SK-N-SH treated with all-trans-retinoic acid at 6 μM for 48 hours (cell line): ENCODE measurements around the gene MFN2.
"Not testable (repeated sequence)": the region's sequence is repeated elsewhere in the genome, so short reads cannot be mapped to it uniquely, and the experiment has no call there.

Source experiments
- ATAC-seq: fragments of 200-7000 bp; cut with Tn5 transposase; 3 replicates; pipeline ENCODE4 v1.9.1; 2020; ENCODE audit warnings: mild to moderate bottlenecking, moderate library complexity
- ARNTL ChIP-seq: fragments of 450-650 bp; formaldehyde crosslinking; IDR thresholded peaks from 2 replicates; pipeline ENCODE4 v1.5.0; 2020; ENCODE audit warnings: low read depth, mild to moderate bottlenecking, moderate library complexity, borderline replicate concordance
- BACH2 ChIP-seq: fragments of 250-450 bp; sonication (Bioruptor Pico); IDR thresholded peaks from 2 replicates; pipeline ENCODE4 v1.9.0; 2021; ENCODE audit warnings: mild to moderate bottlenecking, borderline replicate concordance
- CSDC2 ChIP-seq: fragments of 250-450 bp; sonication (Bioruptor Pico); IDR thresholded peaks from 2 replicates; pipeline ENCODE4 v1.5.0; 2020; ENCODE audit warnings: mild to moderate bottlenecking, moderate library complexity
- CSRNP3 ChIP-seq: fragments of 250-450 bp; sonication (Bioruptor Pico); IDR thresholded peaks from 2 replicates; pipeline ENCODE4 v1.5.1; 2021; ENCODE audit warnings: mild to moderate bottlenecking, moderate library complexity
- ESRRG ChIP-seq: fragments of 250-450 bp; sonication (Bioruptor Pico); IDR thresholded peaks from 2 replicates; pipeline ENCODE4 v1.6.1; 2021; ENCODE audit warnings: mild to moderate bottlenecking
- GLIS3 ChIP-seq: fragments of 250-450 bp; sonication (Bioruptor Pico); IDR thresholded peaks from 2 replicates; pipeline ENCODE4 v1.5.0; 2020; ENCODE audit warnings: mild to moderate bottlenecking, moderate library complexity
- ISL1 ChIP-seq: fragments of 250-450 bp; sonication (Bioruptor Pico); IDR thresholded peaks from 2 replicates; pipeline ENCODE4 v2.1.2; 2022; ENCODE audit warnings: mild to moderate bottlenecking, moderate library complexity
- OSR1 ChIP-seq: fragments of 250-450 bp; sonication (Bioruptor Pico); IDR thresholded peaks from 2 replicates; pipeline ENCODE4 v1.8.0; 2022; ENCODE audit warnings: moderate library complexity, mild to moderate bottlenecking, inconsistent platforms
- POU6F1 ChIP-seq: fragments of 250-450 bp; sonication (Bioruptor Pico); IDR thresholded peaks from 2 replicates; pipeline ENCODE4 v1.8.0; 2021; ENCODE audit warnings: low read depth, mild to moderate bottlenecking, moderate library complexity, borderline replicate concordance
- PPARA ChIP-seq: fragments of 250-450 bp; sonication (Bioruptor Pico); IDR thresholded peaks from 2 replicates; pipeline ENCODE4 v1.5.0; 2020; ENCODE audit warnings: mild to moderate bottlenecking, borderline replicate concordance
- RARB ChIP-seq: fragments of 250-450 bp; sonication (Bioruptor Pico); IDR thresholded peaks from 2 replicates; pipeline ENCODE4 v1.8.0; 2021; ENCODE audit warnings: mild to moderate bottlenecking, moderate library complexity
- SNAI2 ChIP-seq: fragments of 250-450 bp; sonication (Bioruptor Pico); IDR thresholded peaks from 2 replicates; pipeline ENCODE4 v1.5.0; 2020; ENCODE audit warnings: mild to moderate bottlenecking, moderate library complexity
- TCF4 ChIP-seq: fragments of 250-450 bp; sonication (Bioruptor Pico); IDR thresholded peaks from 2 replicates; pipeline ENCODE4 v1.8.0; 2021; ENCODE audit warnings: mild to moderate bottlenecking, moderate library complexity, borderline replicate concordance
- TOX ChIP-seq: fragments of 250-450 bp; sonication (Bioruptor Pico); IDR thresholded peaks from 2 replicates; pipeline ENCODE4 v1.8.0; 2021; ENCODE audit warnings: mild to moderate bottlenecking, moderate library complexity, borderline replicate concordance
- ZC3H10 ChIP-seq: fragments of 250-450 bp; sonication (Bioruptor Pico); IDR thresholded peaks from 2 replicates; pipeline ENCODE4 v1.5.1; 2021; ENCODE audit warnings: mild to moderate bottlenecking, moderate library complexity
- ZFP3 ChIP-seq: fragments of 250-450 bp; sonication (Bioruptor Pico); IDR thresholded peaks from 2 replicates; pipeline ENCODE4 v1.5.0; 2020; ENCODE audit warnings: mild to moderate bottlenecking, moderate library complexity
- ZFP30 ChIP-seq: fragments of 450-650 bp; formaldehyde crosslinking; IDR thresholded peaks from 2 replicates; pipeline ENCODE4 v1.5.0; 2022; ENCODE audit warnings: mild to moderate bottlenecking, moderate library complexity
- ZNF565 ChIP-seq: fragments of 450-650 bp; formaldehyde crosslinking; conservative IDR thresholded peaks from 2 replicates; pipeline ENCODE4 v1.5.0; 2020; ENCODE audit warnings: low read depth, mild to moderate bottlenecking, moderate library complexity
- ZNF70 ChIP-seq: fragments of 450-650 bp; formaldehyde crosslinking; IDR thresholded peaks from 2 replicates; pipeline ENCODE4 v1.5.0; 2020; ENCODE audit warnings: mild to moderate bottlenecking, moderate library complexity
- ZNF8 ChIP-seq: fragments of 450-650 bp; formaldehyde crosslinking; IDR thresholded peaks from 2 replicates; pipeline ENCODE4 v1.5.0; 2020; ENCODE audit warnings: mild to moderate bottlenecking, moderate library complexity
- TF ChIP-seq, protein P1 (sequence below): fragments of 250-450 bp; sonication (Bioruptor Pico); IDR thresholded peaks from 2 replicates; pipeline ENCODE4 v1.8.0; 2020; ENCODE audit warnings: mild to moderate bottlenecking, moderate library complexity, borderline replicate concordance
- TF ChIP-seq, protein P2 (sequence below): fragments of 250-450 bp; sonication (Bioruptor Pico); IDR thresholded peaks from 2 replicates; pipeline ENCODE4 v1.5.1; 2020; ENCODE audit warnings: low read depth, mild to moderate bottlenecking, moderate library complexity
- TF ChIP-seq, protein P3 (sequence below): fragments of 250-450 bp; sonication (Bioruptor Pico); IDR thresholded peaks from 2 replicates; pipeline ENCODE4 v1.5.0; 2020; ENCODE audit warnings: mild to moderate bottlenecking, moderate library complexity

The MFN2 gene

DNA sequence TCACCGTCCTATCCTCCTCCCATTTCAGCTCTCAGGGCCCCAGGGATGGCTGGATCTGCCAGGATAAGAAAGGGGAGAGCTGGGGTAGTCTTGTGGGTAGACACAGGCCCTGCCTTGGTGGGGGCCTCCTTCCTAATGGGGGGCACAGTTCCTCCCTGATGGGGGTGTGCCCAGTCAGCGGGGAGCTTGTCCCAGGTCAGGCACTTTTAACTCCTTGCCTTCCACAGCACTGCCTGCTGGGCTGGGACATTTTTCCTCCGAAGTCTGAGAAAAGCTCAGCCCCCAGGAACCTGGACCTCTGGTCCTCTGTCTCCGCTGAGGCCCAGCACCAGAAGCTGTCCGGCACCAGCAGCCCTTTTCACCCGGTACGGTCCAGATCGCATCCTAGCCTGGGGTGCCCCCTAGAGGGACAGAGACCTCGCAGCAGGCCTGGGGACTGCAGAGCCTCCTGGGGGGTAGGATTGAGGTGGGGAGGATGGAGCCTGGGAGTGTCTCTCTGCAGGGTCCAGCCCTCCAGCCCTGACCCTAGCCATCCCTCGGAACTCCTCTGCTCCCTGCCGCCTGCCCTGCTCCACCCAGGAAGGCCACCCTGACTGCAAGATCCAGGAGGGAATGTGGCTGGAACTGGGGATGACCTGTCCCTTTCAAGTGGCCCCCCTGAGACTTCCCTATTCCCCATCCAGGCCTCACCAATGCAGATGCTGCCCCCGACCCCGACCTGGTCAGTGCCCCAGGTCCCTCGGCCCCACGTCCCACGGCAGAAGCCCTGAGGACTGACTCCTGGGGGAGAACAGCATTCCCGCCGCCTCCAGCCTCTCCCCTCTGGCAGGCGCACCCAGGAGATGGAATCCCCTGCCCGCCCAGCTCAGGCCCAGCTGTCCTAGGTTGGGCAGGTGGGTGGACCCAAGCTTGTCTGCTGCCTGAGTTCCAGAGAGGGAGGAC, 51.1 kb downstream of the MFN2 start:
- no peak for TF ChIP-seq OSR1 (CRISPR knock-in tag)
- no peak for TF ChIP-seq BACH2
- no peak for TF ChIP-seq ARNTL (CRISPR knock-in tag)
- TF ChIP-seq TCF4 (CRISPR knock-in tag), result no peak
- no peak for TF ChIP-seq ZNF565 (CRISPR knock-in tag)
- TF ChIP-seq PPARA (CRISPR knock-in tag), result no peak
- TF ChIP-seq RARB, result no peak
- TF ChIP-seq SNAI2 (CRISPR knock-in tag), result no peak
- TF ChIP-seq, protein P1, sequence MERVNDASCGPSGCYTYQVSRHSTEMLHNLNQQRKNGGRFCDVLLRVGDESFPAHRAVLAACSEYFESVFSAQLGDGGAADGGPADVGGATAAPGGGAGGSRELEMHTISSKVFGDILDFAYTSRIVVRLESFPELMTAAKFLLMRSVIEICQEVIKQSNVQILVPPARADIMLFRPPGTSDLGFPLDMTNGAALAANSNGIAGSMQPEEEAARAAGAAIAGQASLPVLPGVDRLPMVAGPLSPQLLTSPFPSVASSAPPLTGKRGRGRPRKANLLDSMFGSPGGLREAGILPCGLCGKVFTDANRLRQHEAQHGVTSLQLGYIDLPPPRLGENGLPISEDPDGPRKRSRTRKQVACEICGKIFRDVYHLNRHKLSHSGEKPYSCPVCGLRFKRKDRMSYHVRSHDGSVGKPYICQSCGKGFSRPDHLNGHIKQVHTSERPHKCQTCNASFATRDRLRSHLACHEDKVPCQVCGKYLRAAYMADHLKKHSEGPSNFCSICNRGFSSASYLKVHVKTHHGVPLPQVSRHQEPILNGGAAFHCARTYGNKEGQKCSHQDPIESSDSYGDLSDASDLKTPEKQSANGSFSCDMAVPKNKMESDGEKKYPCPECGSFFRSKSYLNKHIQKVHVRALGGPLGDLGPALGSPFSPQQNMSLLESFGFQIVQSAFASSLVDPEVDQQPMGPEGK (CRISPR knock-in tag), result no peak
- TF ChIP-seq, protein P2, sequence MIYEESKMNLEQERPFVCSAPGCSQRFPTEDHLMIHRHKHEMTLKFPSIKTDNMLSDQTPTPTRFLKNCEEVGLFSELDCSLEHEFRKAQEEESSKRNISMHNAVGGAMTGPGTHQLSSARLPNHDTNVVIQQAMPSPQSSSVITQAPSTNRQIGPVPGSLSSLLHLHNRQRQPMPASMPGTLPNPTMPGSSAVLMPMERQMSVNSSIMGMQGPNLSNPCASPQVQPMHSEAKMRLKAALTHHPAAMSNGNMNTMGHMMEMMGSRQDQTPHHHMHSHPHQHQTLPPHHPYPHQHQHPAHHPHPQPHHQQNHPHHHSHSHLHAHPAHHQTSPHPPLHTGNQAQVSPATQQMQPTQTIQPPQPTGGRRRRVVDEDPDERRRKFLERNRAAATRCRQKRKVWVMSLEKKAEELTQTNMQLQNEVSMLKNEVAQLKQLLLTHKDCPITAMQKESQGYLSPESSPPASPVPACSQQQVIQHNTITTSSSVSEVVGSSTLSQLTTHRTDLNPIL (CRISPR knock-in tag), result no peak
- TF ChIP-seq ISL1, result no peak
- no peak for TF ChIP-seq ZFP3 (CRISPR knock-in tag)
- TF ChIP-seq POU6F1, result no peak
- TF ChIP-seq, all 23 proteins: peak for 0
- peak; percentile 89 for ATAC-seq

- no peak for TF ChIP-seq ZNF565 (CRISPR knock-in tag)
- TF ChIP-seq CSDC2 (CRISPR knock-in tag), result no peak
- no peak for TF ChIP-seq POU6F1
- TF ChIP-seq, protein P1 (CRISPR knock-in tag), result no peak
- no peak for TF ChIP-seq ZNF8
- TF ChIP-seq ISL1, result no peak
- TF ChIP-seq, protein P2 (CRISPR knock-in tag), result no peak
- TF ChIP-seq ZNF70 (CRISPR knock-in tag), result no peak
- no peak for TF ChIP-seq ZFP30 (CRISPR knock-in tag)
- no peak for TF ChIP-seq BACH2
- no peak for TF ChIP-seq TOX (CRISPR knock-in tag)
- no peak for TF ChIP-seq ZC3H10 (CRISPR knock-in tag)
- TF ChIP-seq TCF4 (CRISPR knock-in tag), result no peak
- no peak for TF ChIP-seq ARNTL (CRISPR knock-in tag)
- no peak for TF ChIP-seq ESRRG (CRISPR knock-in tag)
- TF ChIP-seq OSR1 (CRISPR knock-in tag), result no peak
- no peak for TF ChIP-seq ZFP3 (CRISPR knock-in tag)
- TF ChIP-seq, protein P3, sequence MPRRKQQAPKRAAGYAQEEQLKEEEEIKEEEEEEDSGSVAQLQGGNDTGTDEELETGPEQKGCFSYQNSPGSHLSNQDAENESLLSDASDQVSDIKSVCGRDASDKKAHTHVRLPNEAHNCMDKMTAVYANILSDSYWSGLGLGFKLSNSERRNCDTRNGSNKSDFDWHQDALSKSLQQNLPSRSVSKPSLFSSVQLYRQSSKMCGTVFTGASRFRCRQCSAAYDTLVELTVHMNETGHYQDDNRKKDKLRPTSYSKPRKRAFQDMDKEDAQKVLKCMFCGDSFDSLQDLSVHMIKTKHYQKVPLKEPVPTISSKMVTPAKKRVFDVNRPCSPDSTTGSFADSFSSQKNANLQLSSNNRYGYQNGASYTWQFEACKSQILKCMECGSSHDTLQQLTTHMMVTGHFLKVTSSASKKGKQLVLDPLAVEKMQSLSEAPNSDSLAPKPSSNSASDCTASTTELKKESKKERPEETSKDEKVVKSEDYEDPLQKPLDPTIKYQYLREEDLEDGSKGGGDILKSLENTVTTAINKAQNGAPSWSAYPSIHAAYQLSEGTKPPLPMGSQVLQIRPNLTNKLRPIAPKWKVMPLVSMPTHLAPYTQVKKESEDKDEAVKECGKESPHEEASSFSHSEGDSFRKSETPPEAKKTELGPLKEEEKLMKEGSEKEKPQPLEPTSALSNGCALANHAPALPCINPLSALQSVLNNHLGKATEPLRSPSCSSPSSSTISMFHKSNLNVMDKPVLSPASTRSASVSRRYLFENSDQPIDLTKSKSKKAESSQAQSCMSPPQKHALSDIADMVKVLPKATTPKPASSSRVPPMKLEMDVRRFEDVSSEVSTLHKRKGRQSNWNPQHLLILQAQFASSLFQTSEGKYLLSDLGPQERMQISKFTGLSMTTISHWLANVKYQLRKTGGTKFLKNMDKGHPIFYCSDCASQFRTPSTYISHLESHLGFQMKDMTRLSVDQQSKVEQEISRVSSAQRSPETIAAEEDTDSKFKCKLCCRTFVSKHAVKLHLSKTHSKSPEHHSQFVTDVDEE (CRISPR knock-in tag), result no peak
- no peak for TF ChIP-seq GLIS3 (CRISPR knock-in tag)
- TF ChIP-seq CSRNP3, result no peak
- ATAC-seq, result no peak
Observed at GRCh38 chr1:12032161-12032621, 51.9 kb downstream of the MFN2 start.

DNA sequence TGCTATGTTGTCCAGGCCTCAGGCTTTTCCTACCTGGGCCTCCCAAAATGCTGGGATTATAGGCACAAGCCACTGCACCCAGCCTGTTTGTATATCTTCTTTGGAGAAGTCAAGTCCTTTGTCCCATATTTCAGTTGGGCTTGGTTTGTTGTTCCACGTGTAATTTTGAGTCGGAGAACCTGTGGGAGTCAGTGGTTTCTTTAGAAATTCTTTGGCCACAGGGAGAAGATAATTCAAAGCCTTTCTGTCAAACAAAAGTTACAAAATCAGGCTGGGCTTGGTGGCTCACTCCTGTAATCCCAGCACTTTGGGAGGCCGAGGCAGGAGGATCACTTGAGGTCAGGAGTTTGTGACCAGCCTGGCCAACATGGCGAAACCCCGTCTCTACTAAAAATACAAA, 53.2 kb downstream of the MFN2 start:
- not testable (repeated sequence) for ATAC-seq
